ENCODE data around the gene KRTAP10-9. TPM values are rescaled to one million over a fixed set of nuclear protein-coding genes. Genes with fewer than 3 reads are reported as not detected.

Gene KRTAP10-9
- total and polyA plus RNA-seq, 2 of the 8 experiments (the other 6 are each of a cell fraction or from before 2014, with no cell fraction given): not detected

GRCh38 chr21:44595524-44595923 is 31.4 kb upstream of the KRTAP10-9 start:
- Histone ChIP-seq H4K5ac (ENCODE audit: insufficient read length, low read depth, low read length) (peak overlapping the region; percentile 12), H3K27ac (ENCODE audit: low read depth, low read length) (no peak overlapping the region), H3K36me3 (ENCODE audit: control insufficient read depth in 2 of 4, insufficient read depth in 4 of 4, low read length in 3 of 4) (no peaks in the 10 kb centered on the region), H3K79me2 (ENCODE audit: control insufficient read depth in 1 of 2, insufficient read depth in 2 of 2, low read length in 2 of 2) (no peaks in the 10 kb centered on the region), H4K8ac (ENCODE audit: extremely low read depth, insufficient read depth, low read length) (no peak overlapping the region), H2BK15ac (ENCODE audit: low read length) (0 out of 2 replicates have a peak overlapping the region, but pooled peaks have one; percentile 5), H3K27me3 (replicated peaks in 1 of 4; ENCODE audit: control insufficient read depth in 3 of 4, extremely low read depth in 1 of 4, insufficient read depth in 3 of 4, low read length in 3 of 4) (no peaks in the 10 kb centered on the region), H2BK120ac (replicated peaks; ENCODE audit: low read depth, low read length) (peak overlapping the region; percentile 96), H3K4ac (replicated peaks; ENCODE audit: insufficient read length, low read depth, low read length) (peak overlapping the region; percentile 96), H3K9ac (replicated peaks in 1 of 4; ENCODE audit: extremely low read depth in 1 of 4, low read depth in 3 of 4, low read length in 3 of 4) (no peak overlapping the region), H3K4me3 (ENCODE audit: extremely low read depth in 1 of 4, insufficient read depth in 2 of 4, low read depth in 3 of 4, low read length in 4 of 4) (no peak overlapping the region), H3K9me3 (ENCODE audit: insufficient read depth in 2 of 2, low read depth in 1 of 2, low read length in 1 of 2) (no peaks in the 10 kb centered on the region), H3K23ac (ENCODE audit: insufficient read length) (no peak overlapping the region), H3K4me1 (replicated peaks in 1 of 4; ENCODE audit: control insufficient read depth in 3 of 4, insufficient read depth in 4 of 4, low read length in 3 of 4) (peaks cover 2 to 20% (median 10%) of the 10 kb centered on the region in 4 experiments), H3K14ac (ENCODE audit: insufficient read length) (no peak overlapping the region), H4K20me1 (replicated peaks in 1 of 2; ENCODE audit: control insufficient read depth in 1 of 2, insufficient read depth in 2 of 2, low read length in 2 of 2) (no peaks in the 10 kb centered on the region), H2BK20ac (ENCODE audit: low read length) (peak overlapping the region; percentile 94), H3K56ac (replicated peaks; ENCODE audit: insufficient read length, low read depth, low read length) (no peak overlapping the region), H2AFZ (ENCODE audit: low read length) (no peak overlapping the region), H3K23me2 (ENCODE audit: low read depth, low read length) (0 out of 2 replicates have a peak, but pooled peaks cover 4% of the 10 kb centered on the region), H4K91ac (replicated peaks; ENCODE audit: insufficient read length, low read length) (peak overlapping the region; percentile 88), H2AK5ac (ENCODE audit: low read depth, low read length) (peak overlapping the region; percentile 75; the same call in 1 of the 2 replicates), H3K4me2 (ENCODE audit: insufficient read depth in 1 of 2, low read depth in 2 of 2, low read length in 2 of 2) (no peak overlapping the region), H3K79me1 (ENCODE audit: low read depth, low read length) (no peaks in the 10 kb centered on the region), H2BK12ac (ENCODE audit: low read depth, low read length) (0 out of 2 replicates have a peak overlapping the region, but pooled peaks have one; percentile 96), H3K18ac (ENCODE audit: extremely low read depth, low read length) (no peak overlapping the region), H2BK5ac (ENCODE audit: low read depth, low read length) (peak overlapping the region; percentile 72; the same call in 1 of the 2 replicates)
- POLR2A ChIA-PET (ENCODE audit: partially characterized antibody): interaction anchor here (0.8 kb wide), 1 partner anchor 78 kb away, joined by 3 read pairs; no protein-coding TSS in a partner anchor
- CTCF ChIA-PET (ENCODE audit: partially characterized antibody): interaction anchor here (0.8 to 1.4 kb wide), 4 partner anchors 15 to 198 kb away, joined by 3 to 5 read pairs (median 4); partner anchors contain the start of gene KRTAP10-5
- FAIRE-seq (no peak), DNase-seq (ENCODE audit: low read depth in 1 of 2, low spot score in 2 of 2) (peak in 1 of 2 experiments; percentile 37)
- WGBS, 2 experiments (ENCODE audit: extremely low coverage in 1 of 2, insufficient coverage in 1 of 2, insufficient read length in 1 of 2, insufficient replicate concordance in 2 of 2, low coverage in 1 of 2, low lambda C conversion rate in 2 of 2, missing lambda C conversion rate in 1 of 2): 89% methylated on average over 6 of the region's 6 CpGs; no CpG with 5 or more reads in 1 of the 2 experiments
- TF ChIP-seq CREB1 (IDR thresholded peaks at IDR 0.05) (no peak), SRF (IDR thresholded peaks at IDR 0.05; ENCODE audit: low read depth, low read length) (no peak), RFX5 (IDR thresholded peaks at IDR 0.05; ENCODE audit: borderline replicate concordance, low read depth, low read length) (no peak), SP1 (IDR thresholded peaks at IDR 0.05; ENCODE audit: low read depth, low read length) (no peak), ZNF274 (IDR thresholded peaks at IDR 0.05; ENCODE audit: borderline replicate concordance, extremely low read depth, low read length) (no peak), POLR2A (IDR thresholded peaks at IDR 0.05; ENCODE audit: control extremely low read depth in 1 of 2, low read depth in 2 of 2, low read length in 2 of 2) (no peak), HDAC6 (IDR thresholded peaks at IDR 0.05; ENCODE audit: low read depth, low read length) (no peak), BACH1 (IDR thresholded peaks at IDR 0.05; ENCODE audit: low read length) (no peak), TEAD4 (IDR thresholded peaks at IDR 0.05; ENCODE audit: low read depth, low read length) (no peak), SIX5 (IDR thresholded peaks at IDR 0.05; ENCODE audit: low read depth, low read length) (no peak), NANOG (IDR thresholded peaks at IDR 0.05; ENCODE audit: insufficient read depth, low read depth, low read length, poor library complexity, severe bottlenecking) (no peak), TAF7 (optimal IDR thresholded peaks at IDR 0.05; ENCODE audit: borderline replicate concordance, low read depth, low read length) (no peak), HDAC2 (IDR thresholded peaks at IDR 0.05; ENCODE audit: borderline replicate concordance in 1 of 2, low read depth in 2 of 2, low read length in 2 of 2) (no peak), EZH2 (IDR thresholded peaks at IDR 0.05; ENCODE audit: low read depth, low read length, severe bottlenecking) (no peak), POU5F1 (IDR thresholded peaks at IDR 0.05; ENCODE audit: low read depth, low read length) (no peak)

Data from H1 (cell line).